GM19328 (cell line): ENCODE results near the gene IL22RA1.

Experiments used
- ATAC-seq: cut with Tn5 transposase; IDR thresholded peaks from one replicate; pipeline ENCODE4 v1.9.1; 2021; ENCODE audit warnings: mild to moderate bottlenecking, moderate library complexity; ENCODE audit not compliant: unreplicated experiment

The IL22RA1 gene

GRCh38 chr1:24117132-24117531 lies 25.8 kb downstream of the IL22RA1 start:
- ATAC-seq, result no peak

GRCh38 chr1:24114753-24115152 lies 28.2 kb downstream of the IL22RA1 start:
- no peak for ATAC-seq

GRCh38 chr1:24113641-24114033 lies 29.3 kb downstream of the IL22RA1 start:
- ATAC-seq, result no peak

- ATAC-seq, result no peak
Observed at GRCh38 chr1:24111996-24112779, 30.8 kb downstream of the IL22RA1 start, which contains the start of gene MYOM3. Gene MYOM3, minus strand, starts transcription at chr1:24112135. Its CDS starts 3,499 bp downstream, at chr1:24108636.

GRCh38 chr1:24111262-24111995 lies 31.5 kb downstream of the IL22RA1 start:
- no peak for ATAC-seq

- no peak for ATAC-seq
Observed at GRCh38 chr1:24110642-24111261, 32.2 kb downstream of the IL22RA1 start.

- no peak for ATAC-seq
Observed at GRCh38 chr1:24109686-24110475, 33.1 kb downstream of the IL22RA1 start.

GRCh38 chr1:24109166-24109483 lies 33.8 kb downstream of the IL22RA1 start:
- no peak for ATAC-seq

- no peak for ATAC-seq
Observed at GRCh38 chr1:24108334-24109165, 34.4 kb downstream of the IL22RA1 start.

- no peak for ATAC-seq
Observed at GRCh38 chr1:24107462-24108138, 35.3 kb downstream of the IL22RA1 start.

- no peak for ATAC-seq
Observed at GRCh38 chr1:24105368-24106160, 37.4 kb downstream of the IL22RA1 start.

GRCh38 chr1:24104854-24105253 lies 38.1 kb downstream of the IL22RA1 start:
- ATAC-seq, result no peak

GRCh38 chr1:24103879-24104278 lies 39.1 kb downstream of the IL22RA1 start:
- ATAC-seq, result no peak

- no peak for ATAC-seq
Observed at GRCh38 chr1:24103408-24103807, 39.5 kb downstream of the IL22RA1 start.

- ATAC-seq, result no peak
Observed at GRCh38 chr1:24102961-24103360, 40.0 kb downstream of the IL22RA1 start.

- ATAC-seq, result no peak
Observed at GRCh38 chr1:24101796-24102586, 40.9 kb downstream of the IL22RA1 start.

GRCh38 chr1:24100945-24101737 lies 41.8 kb downstream of the IL22RA1 start:
- ATAC-seq, result no peak
